Neural progenitor cell (in vitro differentiated cells): Measurements from ENCODE around the gene WWOX.

Experiments used
- EZH2 ChIP-seq: fragments of 200-600 bp; sonication (generic); IDR thresholded peaks from 2 replicates; pipeline ENCODE4 v1.6.1; 2017; ENCODE audit warnings: antibody characterized with exemption, mild to moderate bottlenecking, moderate library complexity
- TF ChIP-seq, protein P1 (sequence below): fragments of 200-600 bp; sonication (generic); IDR thresholded peaks from 2 replicates; pipeline ENCODE4 v1.5.1; 2017; ENCODE audit warnings: antibody characterized with exemption, mild to moderate bottlenecking

DNA sequence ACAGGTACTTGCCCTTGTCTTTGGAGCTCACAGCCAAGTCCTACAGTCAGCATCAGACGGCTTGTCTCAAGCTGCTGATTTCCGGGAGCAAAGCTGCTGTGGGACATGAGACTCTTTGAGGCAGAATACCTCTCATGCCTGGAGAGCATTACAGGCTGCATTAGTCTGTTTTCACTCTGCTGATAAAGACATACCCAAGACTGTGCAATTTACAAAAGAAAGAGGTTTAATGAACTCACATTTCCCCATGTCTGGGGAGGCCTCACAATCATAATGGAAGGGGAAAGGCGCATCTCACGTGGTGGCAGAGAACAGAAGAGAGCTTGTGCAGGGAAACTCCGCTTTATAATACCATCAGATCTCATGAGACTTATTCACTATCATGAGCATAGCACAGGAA lies 661.2 kb downstream of the WWOX start:
- TF ChIP-seq, protein P1, sequence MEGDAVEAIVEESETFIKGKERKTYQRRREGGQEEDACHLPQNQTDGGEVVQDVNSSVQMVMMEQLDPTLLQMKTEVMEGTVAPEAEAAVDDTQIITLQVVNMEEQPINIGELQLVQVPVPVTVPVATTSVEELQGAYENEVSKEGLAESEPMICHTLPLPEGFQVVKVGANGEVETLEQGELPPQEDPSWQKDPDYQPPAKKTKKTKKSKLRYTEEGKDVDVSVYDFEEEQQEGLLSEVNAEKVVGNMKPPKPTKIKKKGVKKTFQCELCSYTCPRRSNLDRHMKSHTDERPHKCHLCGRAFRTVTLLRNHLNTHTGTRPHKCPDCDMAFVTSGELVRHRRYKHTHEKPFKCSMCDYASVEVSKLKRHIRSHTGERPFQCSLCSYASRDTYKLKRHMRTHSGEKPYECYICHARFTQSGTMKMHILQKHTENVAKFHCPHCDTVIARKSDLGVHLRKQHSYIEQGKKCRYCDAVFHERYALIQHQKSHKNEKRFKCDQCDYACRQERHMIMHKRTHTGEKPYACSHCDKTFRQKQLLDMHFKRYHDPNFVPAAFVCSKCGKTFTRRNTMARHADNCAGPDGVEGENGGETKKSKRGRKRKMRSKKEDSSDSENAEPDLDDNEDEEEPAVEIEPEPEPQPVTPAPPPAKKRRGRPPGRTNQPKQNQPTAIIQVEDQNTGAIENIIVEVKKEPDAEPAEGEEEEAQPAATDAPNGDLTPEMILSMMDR = no peak
- no peak for TF ChIP-seq EZH2
